Smooth muscle cell (in vitro differentiated cells): ENCODE results near the gene SND1. TPM values are rescaled to one million over a fixed set of nuclear protein-coding genes. Genes with fewer than 3 reads are reported as not detected.

Experiments used
- DNase-seq: peaks from one replicate; lab custom pipeline; 2025; ENCODE audit not compliant: unreplicated experiment; lab: John Stamatoyannopoulos, UW
- H2AFZ ChIP-seq: fragments of 200-600 bp; sonication (generic); 2 replicates; pipeline ENCODE4 v1.6.0; 2016; ENCODE audit warnings: antibody characterized with exemption, low read depth, mild to moderate bottlenecking
- H3F3A ChIP-seq: fragments of 200-600 bp; sonication (generic); 2 replicates; pipeline ENCODE4 v1.6.0; 2017; ENCODE audit warnings: antibody characterized with exemption, low read depth
- H3K27ac ChIP-seq: fragments of 200-600 bp; sonication (generic); 2 replicates; pipeline ENCODE4 v1.5.1; 2016; ENCODE audit warnings: low read depth, mild to moderate bottlenecking
- H3K27me3 ChIP-seq: fragments of 200-600 bp; sonication (generic); 2 replicates; pipeline ENCODE4 v1.6.1; 2016; ENCODE audit warnings: low read depth, mild to moderate bottlenecking
- H3K36me3 ChIP-seq: fragments of 200-600 bp; sonication (generic); 2 replicates; pipeline ENCODE4 v1.5.1; 2016; ENCODE audit warnings: low read depth
- H3K4me1 ChIP-seq: fragments of 200-600 bp; sonication (generic); 2 replicates; pipeline ENCODE4 v1.5.1; 2016; ENCODE audit warnings: low read depth
- H3K4me2 ChIP-seq: fragments of 200-600 bp; sonication (generic); 2 replicates; pipeline ENCODE4 v1.6.0; 2016; ENCODE audit warnings: mild to moderate bottlenecking
- H3K4me3 ChIP-seq: fragments of 200-600 bp; sonication (generic); 2 replicates; pipeline ENCODE4 v1.5.1; 2016; ENCODE audit warnings: mild to moderate bottlenecking
- H3K79me2 ChIP-seq: fragments of 200-600 bp; sonication (generic); 2 replicates; pipeline ENCODE4 v1.6.0; 2016; ENCODE audit warnings: low read depth, mild to moderate bottlenecking
- H3K9ac ChIP-seq: fragments of 200-600 bp; sonication (generic); 2 replicates; pipeline ENCODE4 v1.6.0; 2016; ENCODE audit warnings: low read depth
- H3K9me3 ChIP-seq: fragments of 200-600 bp; sonication (generic); replicated peaks from 2 replicates; pipeline ENCODE4 v1.5.1; 2016; ENCODE audit warnings: low read depth
- H4K20me1 ChIP-seq: fragments of 200-600 bp; sonication (generic); 2 replicates; pipeline ENCODE4 v1.6.0; 2016; ENCODE audit warnings: low read depth
- CTCF ChIP-seq: fragments of 200-600 bp; sonication (generic); IDR thresholded peaks from 2 replicates; pipeline ENCODE4 v1.5.1; 2017; ENCODE audit warnings: borderline replicate concordance, mild to moderate bottlenecking, antibody characterized with exemption; ENCODE audit not compliant: insufficient read depth, poor library complexity, severe bottlenecking
- WGBS: methylation state at CpG from one replicate; pipeline ENCODE4 v1.1.7; 2016; ENCODE audit warnings: low lambda C conversion rate; 5-methylcytosine and 5-hydroxymethylcytosine counted together
- polyA plus RNA-seq: library from polyadenylated mRNA; unstranded; fragments of >200 nt; fragmentation: Nextera tagmentation; extraction: Ambion mirVana; gene quantifications from 2 replicates; pipeline ENCODE4 v1.2.1, GENCODE V29; 2016
- total RNA-seq: library from RNA; depleted of rRNA; stranded (reverse); fragments of >200 nt; gene quantifications from 2 replicates; pipeline ENCODE4 v1.2.3, GENCODE V29; 2014

SND1 gene
- total and polyA plus RNA-seq, 2 experiments from 2014 or later = 129 to 136 TPM

DNA sequence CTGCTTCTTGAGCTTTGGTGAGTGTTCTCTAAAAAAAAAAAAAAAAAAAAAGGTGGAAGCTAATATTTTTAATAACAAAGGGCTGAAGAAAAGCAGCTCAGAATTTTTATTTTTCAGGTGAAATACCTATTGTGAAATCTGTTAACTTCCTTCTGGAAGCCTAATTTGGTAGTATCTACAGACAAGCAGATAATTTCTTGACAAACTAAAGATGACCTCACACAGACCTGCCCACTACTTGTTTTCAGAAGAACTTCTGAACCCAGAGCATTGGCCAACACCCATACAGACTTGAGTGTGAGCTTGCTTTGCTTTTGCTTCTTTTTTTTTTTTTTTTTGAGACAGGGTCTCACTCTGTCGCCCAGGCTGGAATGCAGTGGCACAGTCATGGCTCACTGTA is 348.1 kb downstream of the SND1 start:
- no peaks in the 10 kb centered on the region for H3K36me3 ChIP-seq
- H3K9ac ChIP-seq = no peak overlapping the region
- H3K27me3 ChIP-seq = no peaks in the 10 kb centered on the region
- H3K79me2 ChIP-seq = peaks cover 3% of the 10 kb centered on the region
- WGBS = 100% methylated on average over 1 of the region's 1 CpG
- H3K4me1 ChIP-seq = peaks cover 20% of the 10 kb centered on the region
- no peak overlapping the region for H3K27ac ChIP-seq
- no peak for DNase-seq
- H3K9me3 ChIP-seq = no peaks in the 10 kb centered on the region
- no peak for TF ChIP-seq CTCF
- no peaks in the 10 kb centered on the region for H3F3A ChIP-seq
- peaks cover 100% of the 10 kb centered on the region for H4K20me1 ChIP-seq
- H3K4me3 ChIP-seq = no peak overlapping the region
- H2AFZ ChIP-seq = no peak overlapping the region
- H3K4me2 ChIP-seq = no peak overlapping the region

GRCh38 chr7:128000854-128001265 is 348.9 kb downstream of the SND1 start:
- Histone ChIP-seq H3K4me3 (no peak overlapping the region), H3F3A (no peaks in the 10 kb centered on the region), H2AFZ (no peak overlapping the region), H3K27me3 (no peaks in the 10 kb centered on the region), H3K4me1 (peaks cover 15% of the 10 kb centered on the region), H3K9ac (no peak overlapping the region), H3K9me3 (no peaks in the 10 kb centered on the region), H3K79me2 (peaks cover 3% of the 10 kb centered on the region), H3K27ac (no peak overlapping the region), H3K4me2 (no peak overlapping the region), H4K20me1 (peaks cover 100% of the 10 kb centered on the region), H3K36me3 (no peaks in the 10 kb centered on the region)
- WGBS = 92% methylated on average over 6 of the region's 6 CpGs
- no peak for TF ChIP-seq CTCF
- DNase-seq = no peak

- Histone ChIP-seq H3K4me1 (no peaks in the 10 kb centered on the region), H3K27me3 (no peaks in the 10 kb centered on the region), H3K4me2 (no peak overlapping the region), H3K27ac (no peak overlapping the region), H3F3A (no peaks in the 10 kb centered on the region), H2AFZ (no peak overlapping the region), H3K36me3 (no peaks in the 10 kb centered on the region), H3K79me2 (peaks cover 3% of the 10 kb centered on the region), H3K9ac (no peak overlapping the region), H3K9me3 (no peaks in the 10 kb centered on the region), H3K4me3 (no peak overlapping the region), H4K20me1 (peaks cover 100% of the 10 kb centered on the region)
- DNase-seq = no peak
- no peak for TF ChIP-seq CTCF
- WGBS = 96% methylated on average over 3 of the region's 3 CpGs
Observed at GRCh38 chr7:128003167-128003566, 351.2 kb downstream of the SND1 start.

DNA sequence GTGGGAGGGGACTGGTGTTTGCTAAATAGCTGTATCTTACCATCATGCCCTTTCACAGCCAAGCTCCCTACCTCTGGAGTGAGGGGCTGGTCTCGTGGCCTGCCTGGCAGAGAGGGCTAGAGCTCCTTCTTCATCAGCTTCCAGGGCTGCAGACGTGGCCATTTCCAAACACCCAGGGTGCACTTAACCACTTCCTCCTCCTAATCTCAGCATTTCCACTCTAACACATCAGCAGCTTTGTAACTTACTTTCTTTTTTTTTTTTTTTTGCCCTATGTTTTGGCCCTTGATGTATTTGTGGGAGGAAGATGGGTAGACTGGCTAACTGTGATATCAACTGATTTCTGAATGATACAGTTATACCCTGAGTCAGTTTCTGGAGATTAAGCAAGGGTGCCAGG is 351.8 kb downstream of the SND1 start:
- Histone ChIP-seq H3K9ac (no peak overlapping the region), H2AFZ (no peak overlapping the region), H3K4me2 (no peak overlapping the region), H3K27ac (no peak overlapping the region), H3F3A (no peaks in the 10 kb centered on the region), H3K4me1 (no peaks in the 10 kb centered on the region), H3K9me3 (no peaks in the 10 kb centered on the region), H3K79me2 (peaks cover 3% of the 10 kb centered on the region), H3K27me3 (no peaks in the 10 kb centered on the region), H3K36me3 (no peaks in the 10 kb centered on the region), H4K20me1 (peaks cover 100% of the 10 kb centered on the region), H3K4me3 (no peak overlapping the region)
- TF ChIP-seq CTCF = no peak
- 73% methylated on average over 2 of the region's 2 CpGs for WGBS
- DNase-seq = no peak
